GM12873 (cell line): Measurements from ENCODE around the gene PLIN5.

Experiments
- CTCF ChIP-seq: IDR thresholded peaks from 2 replicates; pipeline ENCODE4 v1.5.1; 2012; ENCODE audit warnings: low read depth, mild to moderate bottlenecking, moderate library complexity, low read length, control low read depth; ENCODE audit not compliant: insufficient read depth; ENCODE audit errors: missing control alignments

Gene PLIN5

GRCh38 chr19:4473011-4473762 is 61.8 kb downstream of the PLIN5 start:
- no peak for TF ChIP-seq CTCF
